ENCODE data around the gene CCDC149. TPM values are rescaled to one million over a fixed set of nuclear protein-coding genes. Genes with fewer than 3 reads are reported as not detected.

Gene CCDC149
- total and polyA plus RNA-seq, 4 donors, result 1.4 to 11.2 (median 3.4) TPM

GRCh38 chr4:24934311-24934710, 21.5 kb upstream of the CCDC149 start:
- H3K4me1 ChIP-seq (ENCODE audit: control insufficient read depth in 4 of 4, insufficient read depth in 4 of 4, low read length in 3 of 4), result no peaks in the 10 kb centered on the region
- peaks cover 0 to 6% (median 2%) of the 10 kb centered on the region in 4 donors for H3K9me3 ChIP-seq (ENCODE audit: control insufficient read depth in 4 of 4, low read length in 3 of 4)
- DNase-seq (ENCODE audit: low spot score), result no peak
- H3K9ac ChIP-seq (ENCODE audit: low read depth in 1 of 2, low read length in 2 of 2), result no peak overlapping the region
- no peak for TF ChIP-seq FOXA2 (IDR thresholded peaks at IDR 0.05)
- TF ChIP-seq EGR1 (IDR thresholded peaks at IDR 0.05; ENCODE audit: low read depth in 2 of 2), result no peak
- no peak for TF ChIP-seq ATF3 (IDR thresholded peaks at IDR 0.05)
- TF ChIP-seq NR2F2 (IDR thresholded peaks at IDR 0.05), result no peak
- TF ChIP-seq RXRA (IDR thresholded peaks at IDR 0.05), result no peak
- TF ChIP-seq ZBTB33 (IDR thresholded peaks at IDR 0.05), result no peak
- no peak for TF ChIP-seq JUND (IDR thresholded peaks at IDR 0.05)
- no peak for TF ChIP-seq GABPA (IDR thresholded peaks at IDR 0.05 in 1 of 2, conservative IDR thresholded peaks at IDR 0.05 in 1 of 2)
- no peak for TF ChIP-seq HNF4A (conservative IDR thresholded peaks at IDR 0.05)
- H3K27me3 ChIP-seq (ENCODE audit: control insufficient read depth in 4 of 4, insufficient read depth in 4 of 4, low read length in 3 of 4), result no peaks in the 10 kb centered on the region
- no peaks in the 10 kb centered on the region for H3K36me3 ChIP-seq (ENCODE audit: control insufficient read depth in 4 of 4, insufficient read depth in 3 of 4, low read depth in 1 of 4, low read length in 3 of 4)
- H3K4me3 ChIP-seq (ENCODE audit: low read depth in 1 of 3, low read length in 3 of 3), result no peak overlapping the region
- H3K27ac ChIP-seq (ENCODE audit: low read depth in 1 of 2, low read length in 2 of 2), result no peak overlapping the region

GRCh38 chr4:24933684-24934275, 20.9 kb upstream of the CCDC149 start:
- Histone ChIP-seq H3K27me3 (ENCODE audit: control insufficient read depth in 4 of 4, insufficient read depth in 4 of 4, low read length in 3 of 4) (no peaks in the 10 kb centered on the region), H3K27ac (ENCODE audit: low read depth in 1 of 2, low read length in 2 of 2) (no peak overlapping the region), H3K4me1 (ENCODE audit: control insufficient read depth in 4 of 4, insufficient read depth in 4 of 4, low read length in 3 of 4) (no peaks in the 10 kb centered on the region), H3K9me3 (ENCODE audit: control insufficient read depth in 4 of 4, low read length in 3 of 4) (peaks cover 0 to 6% (median 2%) of the 10 kb centered on the region in 4 donors), H3K4me3 (ENCODE audit: low read depth in 1 of 3, low read length in 3 of 3) (no peak overlapping the region), H3K36me3 (ENCODE audit: control insufficient read depth in 4 of 4, insufficient read depth in 3 of 4, low read depth in 1 of 4, low read length in 3 of 4) (no peaks in the 10 kb centered on the region), H3K9ac (ENCODE audit: low read depth in 1 of 2, low read length in 2 of 2) (no peak overlapping the region)
- no peak for TF ChIP-seq NR2F2 (IDR thresholded peaks at IDR 0.05)
- DNase-seq (ENCODE audit: low spot score), result no peak
- WGBS, result 33% methylated on average over 1 of the region's 1 CpG

GRCh38 chr4:24932515-24933225, 19.8 kb upstream of the CCDC149 start:
- TF ChIP-seq TAF1 (conservative IDR thresholded peaks at IDR 0.05), result no peak
- TF ChIP-seq, protein P1, sequence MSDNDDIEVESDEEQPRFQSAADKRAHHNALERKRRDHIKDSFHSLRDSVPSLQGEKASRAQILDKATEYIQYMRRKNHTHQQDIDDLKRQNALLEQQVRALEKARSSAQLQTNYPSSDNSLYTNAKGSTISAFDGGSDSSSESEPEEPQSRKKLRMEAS (IDR thresholded peaks at IDR 0.05), result no peak
- TF ChIP-seq NR2F2 (IDR thresholded peaks at IDR 0.05), result no peak
- no peak for TF ChIP-seq RXRA (IDR thresholded peaks at IDR 0.05)
- no peak for TF ChIP-seq EGR1 (IDR thresholded peaks at IDR 0.05; ENCODE audit: low read depth in 2 of 2)
- TF ChIP-seq RAD21 (IDR thresholded peaks at IDR 0.05), result no peak
- no peak for TF ChIP-seq ZBTB33 (IDR thresholded peaks at IDR 0.05)
- TF ChIP-seq FOXA2 (IDR thresholded peaks at IDR 0.05), result no peak
- DNase-seq (ENCODE audit: low spot score), result no peak

More at GRCh38 chr4:24932515-24933225, 19.8 kb upstream of the CCDC149 start:
- Histone ChIP-seq H3K9ac (ENCODE audit: low read depth in 1 of 2, low read length in 2 of 2) (no peak overlapping the region), H3K4me1 (ENCODE audit: control insufficient read depth in 4 of 4, insufficient read depth in 4 of 4, low read length in 3 of 4) (no peaks in the 10 kb centered on the region), H3K4me3 (ENCODE audit: low read depth in 1 of 3, low read length in 3 of 3) (no peak overlapping the region), H3K9me3 (ENCODE audit: control insufficient read depth in 4 of 4, low read length in 3 of 4) (peaks cover 0 to 6% (median 1%) of the 10 kb centered on the region in 4 donors), H3K27ac (ENCODE audit: low read depth in 1 of 2, low read length in 2 of 2) (no peak overlapping the region), H3K36me3 (ENCODE audit: control insufficient read depth in 4 of 4, insufficient read depth in 3 of 4, low read depth in 1 of 4, low read length in 3 of 4) (no peaks in the 10 kb centered on the region), H3K27me3 (ENCODE audit: control insufficient read depth in 4 of 4, insufficient read depth in 4 of 4, low read length in 3 of 4) (peaks cover 0 to 3% (median 0%) of the 10 kb centered on the region in 4 donors)
- WGBS, result 58% methylated on average over 2 of the region's 2 CpGs

All from liver (tissue), 9 donors.